MCF 10A (cell line): Measurements from ENCODE around the gene RPL7A. TPM values are rescaled to one million over a fixed set of nuclear protein-coding genes. Genes with fewer than 3 reads are reported as not detected.

Experiments used
- BruUV-seq: library from RNA; stranded (reverse); fragments of 400-500 nt; replicated peaks from 2 replicates; lab custom pipeline; 2021; lab: Mats Ljungman, UMichigan
- CTCF ChIA-PET: fragments of 300-600 bp; sonication (Branson Sonifier 250); formaldehyde crosslinking; extraction: SDS; loops from one replicate; lab custom pipeline; 2021; ENCODE audit warnings: antibody characterized with exemption, inconsistent platforms; lab: Yijun Ruan, JAX
- POLR2A ChIA-PET: fragments of 300-600, 350-650 bp; sonication (Branson Sonifier 250); formaldehyde crosslinking; extraction: SDS; loops from one replicate; lab custom pipeline; 2020; ENCODE audit warnings: antibody characterized with exemption, inconsistent platforms; lab: Yijun Ruan, JAX
- DNase-seq: peaks from one replicate; pipeline ENCODE4 v3.0.0-alpha.2; 2018; ENCODE audit not compliant: unreplicated experiment
- H3K27ac Mint-ChIP-seq: one replicate; pipeline ENCODE4 v1.8.0; 2022; ENCODE audit warnings: mild to moderate bottlenecking, low read depth, mixed read lengths; ENCODE audit not compliant: unreplicated experiment
- H3K27me3 Mint-ChIP-seq: one replicate; pipeline ENCODE4 v1.8.0; 2022; ENCODE audit warnings: mixed read lengths; ENCODE audit not compliant: insufficient read depth, unreplicated experiment
- H3K36me3 Mint-ChIP-seq: one replicate; pipeline ENCODE4 v1.8.0; 2022; ENCODE audit warnings: mild to moderate bottlenecking, moderate library complexity, mixed read lengths; ENCODE audit not compliant: insufficient read depth, unreplicated experiment
- H3K4me1 Mint-ChIP-seq: one replicate; pipeline ENCODE4 v1.8.0; 2022; ENCODE audit warnings: mixed read lengths; ENCODE audit not compliant: insufficient read depth, unreplicated experiment
- H3K4me3 Mint-ChIP-seq: one replicate; pipeline ENCODE4 v1.8.0; 2022; ENCODE audit warnings: mild to moderate bottlenecking, moderate library complexity, mixed read lengths; ENCODE audit not compliant: unreplicated experiment
- H3K9me3 Mint-ChIP-seq: one replicate; pipeline ENCODE4 v1.8.0; 2022; ENCODE audit warnings: mixed read lengths; ENCODE audit not compliant: unreplicated experiment
- intact Hi-C: fragments of 100-400 bp; cut with micrococcal nuclease; formaldehyde crosslinking; loops from 2 replicates; pipeline ENCODE4 v1.14.1; 2022
- total RNA-seq: library from RNA; stranded (reverse); gene quantifications from 2 replicates; pipeline ENCODE4 v1.2.3, GENCODE V29; 2022
- TF ChIP-seq, protein P1 (sequence below): fragments of 200-600 bp; IDR thresholded peaks from one replicate; pipeline ENCODE4 v1.8.0; 2022; ENCODE audit warnings: antibody characterized with exemption, mild to moderate bottlenecking; ENCODE audit not compliant: unreplicated experiment

Gene RPL7A
- total RNA-seq, 1 experiment from 2014 or later: 2,129 TPM

DNA sequence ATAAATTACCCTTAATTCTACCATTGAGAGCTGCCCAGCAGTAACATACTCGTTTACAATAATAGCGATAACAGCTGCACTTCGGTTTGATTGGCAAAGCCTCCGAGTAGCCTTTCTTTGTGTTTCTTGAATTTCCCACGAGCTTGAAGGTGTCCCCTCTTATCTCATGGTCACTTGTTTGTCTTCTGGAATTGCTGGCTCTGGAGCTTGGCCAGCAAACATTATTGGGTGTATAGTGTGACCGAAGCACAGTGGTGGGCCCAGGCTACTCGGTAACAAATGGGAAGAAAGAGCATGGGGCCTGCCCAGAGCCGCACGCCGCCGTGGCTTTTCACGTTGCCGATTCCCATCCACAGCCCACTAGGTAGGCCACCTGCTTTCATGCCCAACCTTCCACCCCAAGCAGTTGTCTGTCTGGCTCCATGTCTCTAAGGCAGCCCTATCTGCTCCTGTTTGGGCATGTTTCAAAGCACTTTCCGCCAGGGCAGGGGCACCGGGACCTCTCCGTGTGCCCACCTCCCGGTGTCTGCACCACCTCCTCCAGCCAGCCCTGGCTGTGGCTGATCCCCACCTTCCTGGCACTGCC is 36.8 kb downstream of the RPL7A start:
- no peak overlapping the region for H3K4me3 Mint-ChIP-seq
- H3K9me3 Mint-ChIP-seq: no peaks in the 10 kb centered on the region
- POLR2A ChIA-PET: no interaction called here
- DNase-seq: no peak
- TF ChIP-seq, protein P1, sequence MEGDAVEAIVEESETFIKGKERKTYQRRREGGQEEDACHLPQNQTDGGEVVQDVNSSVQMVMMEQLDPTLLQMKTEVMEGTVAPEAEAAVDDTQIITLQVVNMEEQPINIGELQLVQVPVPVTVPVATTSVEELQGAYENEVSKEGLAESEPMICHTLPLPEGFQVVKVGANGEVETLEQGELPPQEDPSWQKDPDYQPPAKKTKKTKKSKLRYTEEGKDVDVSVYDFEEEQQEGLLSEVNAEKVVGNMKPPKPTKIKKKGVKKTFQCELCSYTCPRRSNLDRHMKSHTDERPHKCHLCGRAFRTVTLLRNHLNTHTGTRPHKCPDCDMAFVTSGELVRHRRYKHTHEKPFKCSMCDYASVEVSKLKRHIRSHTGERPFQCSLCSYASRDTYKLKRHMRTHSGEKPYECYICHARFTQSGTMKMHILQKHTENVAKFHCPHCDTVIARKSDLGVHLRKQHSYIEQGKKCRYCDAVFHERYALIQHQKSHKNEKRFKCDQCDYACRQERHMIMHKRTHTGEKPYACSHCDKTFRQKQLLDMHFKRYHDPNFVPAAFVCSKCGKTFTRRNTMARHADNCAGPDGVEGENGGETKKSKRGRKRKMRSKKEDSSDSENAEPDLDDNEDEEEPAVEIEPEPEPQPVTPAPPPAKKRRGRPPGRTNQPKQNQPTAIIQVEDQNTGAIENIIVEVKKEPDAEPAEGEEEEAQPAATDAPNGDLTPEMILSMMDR: no peak
- H3K4me1 Mint-ChIP-seq: no peaks in the 10 kb centered on the region
- no TSS peak for BruUV-seq
- no peaks in the 10 kb centered on the region for H3K27me3 Mint-ChIP-seq
- intact Hi-C loops: no loop called here
- H3K36me3 Mint-ChIP-seq: no peaks in the 10 kb centered on the region
- CTCF ChIA-PET: interaction anchor here (2.1 kb wide), 1 partner anchor 198 kb away, joined by 7 read pairs; no protein-coding TSS in a partner anchor
- no peak overlapping the region for H3K27ac Mint-ChIP-seq

DNA sequence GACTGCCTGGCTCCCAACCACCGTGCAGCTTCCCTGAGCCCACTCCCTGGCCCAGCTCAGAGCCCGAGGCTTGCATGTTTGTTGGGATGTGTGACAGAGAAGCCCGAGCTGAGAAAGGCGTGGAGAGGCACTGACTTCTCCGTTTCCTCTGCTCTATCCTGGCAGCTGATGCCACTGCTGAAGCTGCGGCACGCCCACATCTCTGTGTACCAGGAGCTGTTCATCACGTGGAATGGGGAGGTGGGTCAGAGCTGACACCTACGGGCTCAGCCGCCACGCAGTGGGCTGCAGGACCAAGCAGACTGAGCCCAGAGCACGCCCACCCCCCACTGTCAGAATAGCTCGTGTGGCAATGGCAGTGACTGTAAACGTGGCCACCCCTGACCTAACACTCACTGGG is 37.4 kb downstream of the RPL7A start:
- Mint-ChIP-seq H3K4me1 (no peaks in the 10 kb centered on the region), H3K27me3 (no peaks in the 10 kb centered on the region), H3K4me3 (no peak overlapping the region), H3K9me3 (no peaks in the 10 kb centered on the region), H3K27ac (no peak overlapping the region), H3K36me3 (no peaks in the 10 kb centered on the region)
- intact Hi-C loops: no loop called here
- BruUV-seq: no TSS peak
- ChIA-PET CTCF (interaction anchor here (2.1 kb wide), 1 partner anchor 199 kb away, joined by 7 read pairs; no protein-coding TSS in a partner anchor), POLR2A (no interaction called here)
- TF ChIP-seq, protein P1: no peak
- DNase-seq: no peak

DNA sequence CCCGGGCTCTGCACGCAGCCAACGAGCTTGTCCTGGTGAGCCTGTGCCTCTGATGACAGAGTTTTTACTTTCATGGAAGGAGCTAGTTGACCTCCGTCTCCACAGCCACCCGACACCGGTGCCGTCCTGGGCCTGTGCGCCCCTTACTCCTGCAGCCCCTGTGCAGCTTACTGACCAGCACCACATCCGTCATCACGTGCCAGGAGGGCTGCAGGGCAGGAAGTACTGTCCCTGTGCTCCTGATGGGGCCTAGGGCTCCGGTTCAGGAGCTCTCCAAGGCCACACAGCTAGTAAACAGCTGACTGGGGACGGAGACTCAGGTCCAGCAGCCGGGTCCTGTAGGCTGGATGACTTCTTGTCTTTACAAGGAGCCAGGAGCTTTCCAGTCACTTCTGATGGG is 38.3 kb downstream of the RPL7A start:
- no peaks in the 10 kb centered on the region for H3K36me3 Mint-ChIP-seq

GRCh38 chr9:133387680-133388079 is 39.7 kb downstream of the RPL7A start:
- no peak for DNase-seq
- H3K4me1 Mint-ChIP-seq: no peaks in the 10 kb centered on the region
- no peak overlapping the region for H3K4me3 Mint-ChIP-seq
- no peaks in the 10 kb centered on the region for H3K9me3 Mint-ChIP-seq
- H3K36me3 Mint-ChIP-seq: no peaks in the 10 kb centered on the region
- ChIA-PET POLR2A (interaction anchor here (0.8 kb wide), 1 partner anchor 8 kb away, joined by 4 read pairs; no protein-coding TSS in a partner anchor), CTCF (no interaction called here)
- intact Hi-C loops: no loop called here
- H3K27ac Mint-ChIP-seq: no peak overlapping the region
- BruUV-seq: no TSS peak
- TF ChIP-seq, protein P1: no peak
- H3K27me3 Mint-ChIP-seq: no peaks in the 10 kb centered on the region

More for the DNA sequence above, 38.3 kb downstream of the RPL7A start:
- DNase-seq: no peak
- Mint-ChIP-seq H3K27me3 (no peaks in the 10 kb centered on the region), H3K9me3 (no peaks in the 10 kb centered on the region), H3K4me3 (no peak overlapping the region), H3K4me1 (no peaks in the 10 kb centered on the region), H3K27ac (no peak overlapping the region)
- intact Hi-C loops: no loop called here
- TF ChIP-seq, protein P1: no peak
- CTCF ChIA-PET: interaction anchor here (0.6 to 2.1 kb wide), 2 partner anchors 200 to 1825 kb away, joined by 3 to 7 read pairs; no protein-coding TSS in a partner anchor
- POLR2A ChIA-PET: interaction anchor here (0.7 kb wide), 1 partner anchor 10 kb away, joined by 3 read pairs; the partner anchor contains the start of gene STKLD1
- BruUV-seq: no TSS peak
